Muscle of leg (tissue), 11 donors: ENCODE measurements around the gene HSPA4L. TPM values are rescaled to one million over a fixed set of nuclear protein-coding genes. Genes with fewer than 3 reads are reported as not detected.

Source experiments
- DNase-seq: peaks from one replicate; pipeline ENCODE4 v3.0.0; 2013
- H3K27ac ChIP-seq: one replicate; pipeline ENCODE4 v1.5.1; 2013; ENCODE audit warnings: mild to moderate bottlenecking, low read length, control low read depth
- H3K27me3 ChIP-seq: one replicate; pipeline ENCODE4 v1.6.1; 2013; ENCODE audit warnings: low read length; ENCODE audit not compliant: control insufficient read depth, insufficient read depth
- H3K36me3 ChIP-seq: one replicate; pipeline ENCODE4 v1.6.1; 2013; ENCODE audit warnings: low read length; ENCODE audit not compliant: control insufficient read depth, insufficient read depth
- H3K4me1 ChIP-seq: one replicate; pipeline ENCODE4 v1.6.1; 2013; ENCODE audit warnings: low read length; ENCODE audit not compliant: control insufficient read depth, insufficient read depth
- H3K4me3 ChIP-seq: one replicate; pipeline ENCODE4 v1.5.1; 2013; ENCODE audit warnings: low read length, control low read depth
- H3K9me3 ChIP-seq: replicated peaks from 2 replicates; pipeline ENCODE4 v1.6.1; 2013; ENCODE audit warnings: low read depth, low read length; ENCODE audit not compliant: control insufficient read depth
- WGBS: methylation state at CpG from one replicate; pipeline ENCODE4 v1.1.5; 2013; ENCODE audit warnings: missing lambda C conversion rate; ENCODE audit not compliant: insufficient coverage; 5-methylcytosine and 5-hydroxymethylcytosine counted together
- polyA plus RNA-seq, 8 donors: library from polyadenylated mRNA; unstranded; fragments of 120-200 nt; gene quantifications; one replicate each; pipeline versions ENCODE4 v1.2.1 to v1.2.3, GENCODE V29; 2013; ENCODE audit warnings: inconsistent platforms in 1 of 8, low replicate concordance in 1 of 8; ENCODE audit not compliant: insufficient read length in 8 of 8, insufficient read depth in 1 of 8
- total RNA-seq: library from RNA; stranded (reverse); fragments of 120-200 nt; gene quantifications from one replicate; pipeline ENCODE4 v1.2.4, GENCODE V29; 2013

HSPA4L gene
- total and polyA plus RNA-seq, 9 donors = 2.5 to 14.5 (median 9.7) TPM

GRCh38 chr4:127829014-127829413 is 46.9 kb downstream of the HSPA4L start:
- Histone ChIP-seq H3K36me3 (no peaks in the 10 kb centered on the region), H3K4me1 (no peaks in the 10 kb centered on the region), H3K27me3 (no peaks in the 10 kb centered on the region), H3K27ac (no peak overlapping the region), H3K4me3 (no peak overlapping the region), H3K9me3 (no peaks in the 10 kb centered on the region)
- no peak for DNase-seq

DNA sequence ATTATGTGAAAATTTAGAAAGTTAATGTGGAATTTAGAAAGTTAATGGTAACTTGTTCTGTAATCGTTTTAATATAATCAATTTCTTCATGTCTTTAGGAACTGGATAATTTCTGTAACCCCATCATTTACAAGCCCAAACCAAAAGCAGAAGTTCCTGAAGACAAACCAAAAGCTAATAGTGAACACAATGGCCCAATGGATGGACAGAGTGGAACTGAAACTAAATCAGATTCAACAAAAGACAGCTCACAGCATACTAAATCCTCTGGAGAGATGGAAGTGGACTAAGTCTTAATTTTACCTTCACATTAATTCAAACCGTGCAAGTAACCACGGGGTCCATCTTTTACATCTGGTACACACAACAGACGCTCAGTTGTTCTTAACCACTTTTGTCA is 50.5 kb downstream of the HSPA4L start:
- H3K9me3 ChIP-seq = no peaks in the 10 kb centered on the region
- no peaks in the 10 kb centered on the region for H3K36me3 ChIP-seq
- H3K27me3 ChIP-seq = no peaks in the 10 kb centered on the region
- no peak overlapping the region for H3K4me3 ChIP-seq
- peak; percentile 4 for DNase-seq
- no peaks in the 10 kb centered on the region for H3K4me1 ChIP-seq
- no CpG with 5 or more reads among the region's 4 CpGs for WGBS
- no peak overlapping the region for H3K27ac ChIP-seq

GRCh38 chr4:127843704-127844600 is 61.8 kb downstream of the HSPA4L start:
- Histone ChIP-seq H3K36me3 (no peaks in the 10 kb centered on the region), H3K4me3 (no peak overlapping the region), H3K27ac (no peak overlapping the region), H3K27me3 (no peaks in the 10 kb centered on the region), H3K4me1 (no peaks in the 10 kb centered on the region), H3K9me3 (peaks cover 12% of the 10 kb centered on the region)
- DNase-seq = no peak
- 88% methylated on average over 12 of the region's 12 CpGs for WGBS

DNA sequence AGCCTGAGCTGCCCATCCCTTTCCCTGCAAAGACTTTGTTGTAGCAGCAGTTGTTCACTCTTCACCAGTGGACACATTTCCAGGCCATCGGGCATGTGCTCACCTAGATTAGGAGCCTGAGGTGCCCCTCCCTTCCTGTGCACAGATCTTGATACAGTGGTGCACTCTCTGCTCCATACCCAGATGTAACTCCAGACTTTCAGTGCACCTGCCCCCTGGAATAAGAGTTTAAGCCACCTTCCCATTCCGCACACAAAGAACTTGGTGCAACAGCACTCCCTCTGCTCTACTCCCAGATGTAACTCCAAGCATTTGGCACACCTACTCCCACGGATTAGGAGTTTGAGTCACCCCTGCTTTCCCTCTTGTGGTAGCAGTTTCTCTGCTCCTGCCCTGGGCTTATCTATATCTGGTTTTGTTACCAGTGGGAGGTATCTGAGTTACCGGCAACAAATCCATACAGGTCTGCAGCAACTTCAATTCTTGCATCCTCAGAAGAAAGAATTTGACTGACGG is 62.5 kb downstream of the HSPA4L start:
- Histone ChIP-seq H3K27me3 (no peaks in the 10 kb centered on the region), H3K4me1 (no peaks in the 10 kb centered on the region), H3K27ac (no peak overlapping the region), H3K4me3 (no peak overlapping the region), H3K36me3 (no peaks in the 10 kb centered on the region), H3K9me3 (peaks cover 17% of the 10 kb centered on the region)
- WGBS = 85% methylated on average over 3 of the region's 5 CpGs
- DNase-seq = no peak

- H3K27ac ChIP-seq = no peak overlapping the region
- no peak overlapping the region for H3K4me3 ChIP-seq
- no peak for DNase-seq
- no peaks in the 10 kb centered on the region for H3K36me3 ChIP-seq
- H3K9me3 ChIP-seq = peaks cover 25% of the 10 kb centered on the region
- no peaks in the 10 kb centered on the region for H3K27me3 ChIP-seq
- no peaks in the 10 kb centered on the region for H3K4me1 ChIP-seq
These were observed 63.9 kb downstream of the HSPA4L start for GRCh38 chr4:127846061-127846460.

DNA sequence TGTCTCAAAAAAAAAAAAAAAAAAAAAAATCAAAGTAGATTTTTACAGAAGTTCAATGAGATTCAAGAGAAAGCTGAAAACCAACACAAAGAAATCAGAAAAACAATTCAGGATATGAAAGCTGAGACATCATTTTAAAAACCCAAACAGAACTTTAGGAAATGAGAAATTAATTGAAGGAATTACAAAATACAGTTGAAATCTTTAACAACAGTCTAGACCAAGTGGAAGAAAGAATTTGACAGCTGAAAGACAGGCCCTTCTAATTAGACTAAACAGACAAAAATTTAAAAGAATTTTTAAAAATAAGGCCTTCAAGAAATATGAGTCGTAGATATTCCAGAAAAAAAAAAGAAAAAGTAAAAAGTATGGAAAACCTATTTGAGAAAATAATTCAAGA is 64.6 kb downstream of the HSPA4L start:
- Histone ChIP-seq H3K9me3 (peaks cover 25% of the 10 kb centered on the region), H3K4me1 (no peaks in the 10 kb centered on the region), H3K27me3 (no peaks in the 10 kb centered on the region), H3K4me3 (no peak overlapping the region), H3K36me3 (no peaks in the 10 kb centered on the region), H3K27ac (no peak overlapping the region)
- DNase-seq = no peak
- WGBS = no CpG with 5 or more reads among the region's 1 CpG

DNA sequence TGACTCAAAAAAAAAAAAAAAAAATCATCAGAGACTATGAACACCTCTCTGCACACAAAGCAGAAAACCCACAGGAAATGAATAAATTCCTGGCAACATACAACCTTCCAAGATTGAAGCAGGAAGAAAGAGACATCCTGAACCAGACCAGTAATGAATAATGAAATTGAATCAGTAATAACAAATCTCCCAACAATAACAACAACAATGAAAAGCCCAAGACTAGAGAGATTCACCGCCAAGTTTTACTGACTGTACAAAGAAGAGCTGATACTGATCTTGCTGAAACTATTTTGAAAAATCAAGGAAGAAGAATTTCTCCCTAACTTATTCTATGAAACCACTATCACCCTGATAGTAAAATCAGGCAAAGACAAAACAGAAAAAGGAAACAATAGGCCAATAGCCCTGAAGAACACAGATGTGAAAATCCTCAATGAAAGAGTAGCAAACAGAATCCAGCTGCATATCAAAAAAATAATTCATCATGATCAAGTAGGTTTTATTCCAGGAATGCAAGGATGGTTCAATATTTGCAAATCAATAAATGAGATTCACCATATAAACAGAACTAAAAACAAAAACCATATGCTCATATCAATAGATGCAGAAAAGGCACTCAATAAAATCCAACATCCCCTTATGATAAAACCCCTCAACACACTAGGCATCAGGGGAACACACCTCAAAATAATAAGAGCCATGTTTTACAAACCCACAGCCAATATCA is 67.5 kb downstream of the HSPA4L start:
- H3K4me3 ChIP-seq = no peak overlapping the region
- H3K4me1 ChIP-seq = no peaks in the 10 kb centered on the region
- H3K27me3 ChIP-seq = no peaks in the 10 kb centered on the region
- no peak for DNase-seq
- no CpG with 5 or more reads among the region's 1 CpG for WGBS
- no peaks in the 10 kb centered on the region for H3K36me3 ChIP-seq
- H3K9me3 ChIP-seq = peaks cover 37% of the 10 kb centered on the region
- H3K27ac ChIP-seq = no peak overlapping the region

- Histone ChIP-seq H3K27ac (no peak overlapping the region), H3K4me1 (no peaks in the 10 kb centered on the region), H3K9me3 (peaks cover 27% of the 10 kb centered on the region), H3K4me3 (no peak overlapping the region), H3K36me3 (no peaks in the 10 kb centered on the region), H3K27me3 (no peaks in the 10 kb centered on the region)
- no CpG with 5 or more reads among the region's 1 CpG for WGBS
- DNase-seq = no peak
These were observed 70.5 kb downstream of the HSPA4L start for GRCh38 chr4:127852661-127853060.

- Histone ChIP-seq H3K4me1 (no peaks in the 10 kb centered on the region), H3K27me3 (no peaks in the 10 kb centered on the region), H3K27ac (no peak overlapping the region), H3K36me3 (no peaks in the 10 kb centered on the region), H3K4me3 (no peak overlapping the region), H3K9me3 (peaks cover 21% of the 10 kb centered on the region)
- DNase-seq = no peak
These were observed 74.2 kb downstream of the HSPA4L start for GRCh38 chr4:127856196-127856812.

GRCh38 chr4:127856813-127857447 is 74.8 kb downstream of the HSPA4L start:
- DNase-seq = no peak
- 81% methylated on average over 2 of the region's 4 CpGs for WGBS
- H3K4me3 ChIP-seq = no peak overlapping the region
- H3K9me3 ChIP-seq = peaks cover 20% of the 10 kb centered on the region
- no peaks in the 10 kb centered on the region for H3K4me1 ChIP-seq
- no peaks in the 10 kb centered on the region for H3K27me3 ChIP-seq
- H3K36me3 ChIP-seq = no peaks in the 10 kb centered on the region
- H3K27ac ChIP-seq = no peak overlapping the region
